NCI-H774 (cell line): ENCODE data around the gene NDST1.
"Not testable (repeated sequence)": the region's sequence is repeated elsewhere in the genome, so short reads cannot be mapped to it uniquely, and the experiment has no call there.

Source experiments
- DNase-seq: peaks from one replicate; lab custom pipeline; 2025; lab: John Stamatoyannopoulos, UW

NDST1 gene

GRCh38 chr5:150508828-150509227 lies 897 bp downstream of the NDST1 start:
- no peak for DNase-seq

- no peak for DNase-seq
Observed at GRCh38 chr5:150509992-150510391, 2.1 kb downstream of the NDST1 start.

- no peak for DNase-seq
Observed at GRCh38 chr5:150510460-150511263, 2.7 kb downstream of the NDST1 start.

GRCh38 chr5:150511578-150512367 lies 3.8 kb downstream of the NDST1 start:
- DNase-seq: no peak

- DNase-seq: no peak
Observed at GRCh38 chr5:150512368-150512747, 4.4 kb downstream of the NDST1 start.

- DNase-seq: no peak
Observed at GRCh38 chr5:150513375-150514309, 5.7 kb downstream of the NDST1 start.

GRCh38 chr5:150514708-150515211 lies 6.8 kb downstream of the NDST1 start:
- no peak for DNase-seq

- no peak for DNase-seq
Observed at GRCh38 chr5:150515446-150515845, 7.5 kb downstream of the NDST1 start.

GRCh38 chr5:150516011-150516410 lies 8.1 kb downstream of the NDST1 start:
- no peak for DNase-seq

GRCh38 chr5:150517272-150518152 lies 9.6 kb downstream of the NDST1 start:
- peak; percentile 79 for DNase-seq

- not testable (repeated sequence) for DNase-seq
Observed at GRCh38 chr5:150518712-150519559, 11.0 kb downstream of the NDST1 start.

- DNase-seq: no peak
Observed at GRCh38 chr5:150519560-150519945, 11.6 kb downstream of the NDST1 start.

GRCh38 chr5:150519978-150520377 lies 12.0 kb downstream of the NDST1 start:
- DNase-seq: no peak

- DNase-seq: no peak
Observed at GRCh38 chr5:150520747-150521521, 13.0 kb downstream of the NDST1 start.

- no peak for DNase-seq
Observed at GRCh38 chr5:150521522-150521817, 13.5 kb downstream of the NDST1 start.

- DNase-seq: no peak
Observed at GRCh38 chr5:150521939-150522503, 14.1 kb downstream of the NDST1 start.

GRCh38 chr5:150522504-150523414 lies 14.8 kb downstream of the NDST1 start:
- peak; percentile 73 for DNase-seq
